Measurements from ENCODE around the gene FASTK.

The FASTK gene

DNA sequence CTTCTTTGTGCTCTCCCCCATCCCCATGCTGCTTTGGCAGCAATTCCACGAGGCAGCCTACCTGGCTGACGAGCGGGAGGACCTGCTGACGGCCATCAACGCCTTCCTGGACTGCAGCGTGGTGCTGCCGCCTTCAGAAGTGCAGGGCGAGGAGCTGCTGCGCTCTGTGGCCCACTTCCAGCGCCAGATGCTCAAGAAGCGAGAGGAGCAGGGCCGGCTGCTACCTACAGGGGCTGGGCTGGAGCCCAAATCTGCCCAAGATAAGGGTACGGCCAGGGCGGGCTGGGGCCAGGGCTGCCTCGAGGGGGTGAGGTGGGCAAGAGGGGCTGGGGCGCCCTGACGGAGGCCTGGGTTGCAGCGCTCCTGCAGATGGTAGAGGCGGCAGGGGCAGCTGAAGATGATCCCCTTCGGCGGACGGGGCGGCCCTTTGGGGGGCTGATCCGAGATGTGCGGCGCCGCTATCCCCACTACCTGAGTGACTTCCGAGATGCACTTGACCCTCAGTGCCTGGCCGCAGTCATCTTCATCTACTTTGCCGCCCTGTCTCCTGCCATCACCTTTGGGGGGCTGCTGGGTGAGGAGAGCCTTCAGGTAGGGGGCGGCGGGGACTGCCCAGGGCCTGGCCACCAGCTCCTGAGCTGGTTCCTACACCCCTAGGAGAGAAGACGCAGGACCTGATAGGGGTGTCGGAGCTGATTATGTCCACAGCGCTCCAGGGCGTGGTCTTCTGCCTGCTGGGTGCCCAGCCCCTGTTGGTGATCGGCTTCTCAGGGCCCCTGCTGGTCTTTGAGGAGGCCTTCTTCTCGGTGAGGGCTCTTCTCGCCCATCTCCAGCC lies 9.4 kb downstream of the FASTK start:
- in situ Hi-C loops (cut with MboI; ENCODE audit: low sequenced_read_pairs, unreplicated experiment) = no loop called here
- DNase-seq (ENCODE audit: low spot score) = no peak
- no peak for TF ChIP-seq CTCF (IDR thresholded peaks at IDR 0.05; ENCODE audit: borderline replicate concordance, control extremely low read depth, extremely low read depth, insufficient read depth, missing control alignments)

- no peak for TF ChIP-seq CTCF (IDR thresholded peaks at IDR 0.05; ENCODE audit: borderline replicate concordance, control extremely low read depth, extremely low read depth, insufficient read depth, missing control alignments)
- in situ Hi-C loops (cut with MboI; ENCODE audit: low sequenced_read_pairs, unreplicated experiment) = no loop called here
- DNase-seq (ENCODE audit: low spot score) = no peak
Measured at GRCh38 chr7:151070574-151070960, 10.0 kb downstream of the FASTK start.

GRCh38 chr7:151069841-151070573 lies 10.6 kb downstream of the FASTK start:
- in situ Hi-C loops (cut with MboI; ENCODE audit: low sequenced_read_pairs, unreplicated experiment) = no loop called here
- no peak for DNase-seq (ENCODE audit: low spot score)

DNA sequence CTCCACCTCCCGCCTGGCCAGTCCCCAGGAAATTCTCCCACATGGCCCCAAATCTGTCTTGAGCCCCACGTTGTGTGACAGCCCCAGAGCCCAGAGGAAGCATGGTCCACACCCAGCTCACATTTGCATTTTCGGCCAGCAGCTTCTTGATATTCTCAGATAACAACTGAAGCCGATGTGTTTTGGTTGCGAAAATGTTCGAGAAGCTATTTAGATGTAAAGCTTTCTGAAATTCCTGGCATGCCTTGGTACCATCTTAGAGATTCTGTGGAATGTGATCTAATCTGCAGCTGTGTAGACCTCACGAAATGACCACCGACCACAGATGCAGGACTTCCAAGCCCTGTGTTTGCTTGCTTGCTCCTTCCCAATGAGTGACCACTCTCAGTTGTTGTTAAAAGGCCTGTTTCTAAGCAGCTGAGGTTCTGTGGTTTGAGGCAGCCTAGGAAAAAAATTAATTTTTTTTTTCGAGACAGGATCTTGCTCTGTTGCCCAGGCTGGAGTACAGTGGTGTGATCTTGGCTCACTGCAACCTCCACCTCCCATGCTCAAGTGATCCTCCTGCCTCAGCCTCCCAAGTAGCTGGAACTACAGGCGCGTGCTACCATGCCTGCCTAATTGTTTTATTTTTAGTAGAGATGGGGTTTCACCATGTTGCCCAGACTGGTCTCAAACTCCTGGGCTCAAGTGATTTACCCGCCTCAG lies 12.4 kb downstream of the FASTK start:
- in situ Hi-C loops (cut with MboI; ENCODE audit: low sequenced_read_pairs, unreplicated experiment) = no loop called here
- TF ChIP-seq CTCF (IDR thresholded peaks at IDR 0.05; ENCODE audit: borderline replicate concordance, control extremely low read depth, extremely low read depth, insufficient read depth, missing control alignments) = no peak
- no peak for DNase-seq (ENCODE audit: low spot score)

More at GRCh38 chr7:151069841-151070573, 10.6 kb downstream of the FASTK start:
- no peak for TF ChIP-seq CTCF (IDR thresholded peaks at IDR 0.05; ENCODE audit: borderline replicate concordance, control extremely low read depth, extremely low read depth, insufficient read depth, missing control alignments)

GRCh38 chr7:151066273-151066974 lies 14.2 kb downstream of the FASTK start:
- TF ChIP-seq CTCF (IDR thresholded peaks at IDR 0.05; ENCODE audit: borderline replicate concordance, control extremely low read depth, extremely low read depth, insufficient read depth, missing control alignments) = no peak
- DNase-seq (ENCODE audit: low spot score) = no peak
- in situ Hi-C loops (cut with MboI; ENCODE audit: low sequenced_read_pairs, unreplicated experiment) = no loop called here

- DNase-seq (ENCODE audit: low spot score) = no peak
- in situ Hi-C loops (cut with MboI; ENCODE audit: low sequenced_read_pairs, unreplicated experiment) = no loop called here
- TF ChIP-seq CTCF (IDR thresholded peaks at IDR 0.05; ENCODE audit: borderline replicate concordance, control extremely low read depth, extremely low read depth, insufficient read depth, missing control alignments) = no peak
Measured at GRCh38 chr7:151065516-151065915, 15.1 kb downstream of the FASTK start.

Data from GM13976 (cell line).